CD4-positive, alpha-beta T cell treated with Interleukin-2 at 100 ng/mL for 4 hours (primary cell): ENCODE measurements around the gene RYR2.

Experiments used
- DNase-seq: peaks from one replicate; pipeline ENCODE4 v3.0.0-alpha.2; 2020; ENCODE audit warnings: low spot score

Gene RYR2

DNA sequence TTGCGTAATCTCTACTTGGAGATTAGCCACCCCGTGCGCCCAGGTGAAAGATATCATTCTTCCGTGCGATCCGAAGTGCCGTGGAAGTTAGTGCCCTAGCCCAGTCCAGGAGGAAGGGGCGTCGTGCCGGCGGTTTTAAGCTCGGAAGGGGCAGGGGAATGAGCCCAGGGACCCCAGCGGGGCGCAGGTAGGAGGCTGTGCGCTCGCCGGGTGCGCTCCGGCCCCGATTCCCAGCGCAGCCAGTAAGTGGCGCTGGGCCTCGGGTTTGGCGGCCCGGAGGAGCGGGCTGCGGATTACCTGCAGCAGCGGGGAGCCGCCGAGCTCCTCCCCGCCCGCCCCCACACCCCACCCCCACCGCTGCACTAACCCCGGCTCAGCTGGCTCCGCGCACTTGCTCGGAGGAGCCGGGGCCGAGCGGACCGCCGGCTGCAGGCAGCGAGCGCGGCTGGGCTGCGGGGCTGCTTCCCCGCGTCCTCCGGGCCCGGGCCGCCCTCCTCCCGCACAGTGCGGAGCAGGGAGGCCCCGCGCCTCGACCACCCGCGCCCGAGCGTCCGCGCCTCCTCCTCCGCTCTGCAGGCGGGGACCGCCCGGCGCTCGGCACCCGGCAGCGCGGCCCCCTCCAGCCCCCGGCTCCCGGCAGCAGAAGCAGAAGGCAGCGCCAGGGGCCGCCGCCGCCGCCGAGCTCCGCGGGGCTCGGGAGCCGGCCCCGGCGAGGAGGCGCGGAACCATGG lies at the start of gene RYR2:
Gene RYR2 (plus strand): TSS at position 390 of the 731 bp plus-strand sequence. CDS start 338 bp downstream, at position 728.
- DNase-seq: no peak

DNA sequence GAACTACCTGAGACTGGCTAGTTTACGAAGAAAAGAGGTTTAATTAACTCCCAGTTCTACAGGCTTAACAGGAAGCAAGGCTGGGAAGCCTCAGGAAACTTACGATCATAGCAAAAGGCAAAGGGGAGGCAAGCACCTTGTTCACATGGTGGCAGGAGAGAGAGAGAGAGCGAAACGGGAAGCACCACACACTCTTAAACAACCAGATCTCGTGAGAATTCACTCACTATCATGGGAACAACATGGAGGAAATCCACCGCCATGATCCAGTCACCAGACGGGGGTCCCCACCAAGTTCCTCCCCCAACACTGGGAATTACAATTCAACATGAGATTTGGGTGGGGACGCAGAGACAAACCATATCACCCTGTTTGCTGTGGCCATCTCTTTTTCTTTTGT lies 49.5 kb upstream of the RYR2 start:
- DNase-seq: no peak

DNA sequence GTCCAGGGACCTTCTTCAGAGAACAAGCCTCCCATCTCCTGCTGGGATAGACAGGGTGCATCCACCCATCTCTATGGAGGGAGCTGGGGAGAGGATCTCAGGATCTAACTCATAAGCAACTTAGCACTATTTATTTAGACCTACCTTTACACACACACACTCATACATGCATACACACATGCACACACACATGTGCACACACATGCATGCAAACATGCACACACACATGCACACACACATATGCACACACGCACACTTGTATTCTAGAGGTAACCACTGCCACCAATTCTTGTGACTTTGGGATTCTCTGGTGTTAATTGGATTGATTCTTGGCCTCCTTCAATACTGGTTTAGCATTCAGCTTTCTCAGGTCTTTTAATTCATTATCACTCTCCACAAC lies 47.5 kb upstream of the RYR2 start:
- no peak for DNase-seq

DNA sequence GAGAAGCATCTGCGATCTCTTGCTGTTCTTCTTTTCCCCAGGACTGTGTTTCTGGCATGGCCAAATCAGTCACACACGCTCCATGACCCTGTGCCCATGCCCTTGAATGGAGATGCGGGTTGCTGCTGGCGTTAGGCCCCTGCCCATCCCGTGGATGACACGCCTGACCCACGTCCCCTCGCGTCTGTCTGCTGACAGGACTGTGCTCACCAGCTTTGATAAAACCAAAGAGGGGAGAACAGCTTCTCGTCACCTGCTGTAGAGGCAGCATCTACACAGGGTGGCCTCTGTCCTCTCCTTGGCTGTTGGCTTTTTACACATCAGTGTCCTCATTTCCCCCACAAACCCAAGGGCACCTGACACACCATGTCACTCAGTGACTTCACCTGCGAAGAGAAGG lies 44.6 kb upstream of the RYR2 start:
- DNase-seq: no peak

DNA sequence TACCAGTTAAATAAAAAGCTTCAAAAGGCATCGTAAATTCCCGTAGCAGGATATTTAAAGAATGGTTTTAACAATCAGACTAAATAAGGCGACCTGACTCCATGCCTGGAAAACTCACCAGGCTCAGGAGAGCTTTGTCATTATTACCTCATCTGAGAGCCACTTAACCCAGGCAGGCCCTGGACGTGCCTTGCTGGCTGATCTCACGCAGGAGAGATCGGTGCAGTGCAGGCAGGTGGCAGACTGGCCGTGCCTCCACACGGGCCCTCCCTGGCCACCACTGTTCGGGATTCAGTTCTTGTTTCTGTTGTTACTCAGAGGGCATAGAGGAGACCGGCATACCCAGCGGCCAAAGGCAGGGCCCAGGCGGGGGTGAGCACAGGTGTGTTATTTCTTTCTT lies 44.1 kb upstream of the RYR2 start:
- DNase-seq: no peak

DNA sequence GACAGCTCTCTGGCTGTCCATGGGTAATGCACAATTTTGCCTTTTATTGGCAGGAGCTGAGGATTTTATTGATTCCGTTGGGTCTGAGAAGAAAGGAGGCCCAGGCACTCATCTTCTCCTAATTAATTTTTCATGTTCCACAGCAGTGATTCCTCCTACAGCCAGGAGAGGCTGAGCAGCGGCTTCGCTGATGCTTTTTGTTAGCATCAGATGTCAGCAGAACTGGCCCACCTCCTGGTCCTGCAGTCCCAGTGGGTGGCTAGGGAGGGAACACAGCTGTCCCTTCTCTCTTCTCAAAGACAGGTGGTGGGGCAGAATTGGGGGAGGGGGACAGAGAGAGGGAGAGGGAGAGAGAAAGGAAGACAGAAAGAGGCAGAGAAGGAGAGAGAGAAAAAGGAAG lies 43.4 kb upstream of the RYR2 start:
- DNase-seq: no peak

DNA sequence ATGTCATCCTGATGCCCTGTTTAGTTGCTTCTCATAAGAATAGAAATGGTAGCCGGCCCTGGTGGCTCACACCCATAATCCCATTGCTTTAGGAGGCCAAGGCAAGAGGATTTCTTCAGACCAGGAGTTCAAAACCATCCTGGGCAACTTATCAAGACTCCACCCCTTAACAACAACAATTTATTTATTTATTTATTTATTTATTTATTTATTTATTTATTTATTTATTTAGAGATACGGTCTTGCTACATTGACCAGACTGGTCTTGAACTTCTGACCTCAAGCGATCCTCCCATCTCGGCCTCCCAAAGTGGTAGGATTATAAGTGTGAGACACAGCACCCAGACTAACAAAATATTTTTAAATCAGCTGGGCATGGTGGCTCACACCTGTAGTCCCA lies 41.8 kb upstream of the RYR2 start:
- no peak for DNase-seq

DNA sequence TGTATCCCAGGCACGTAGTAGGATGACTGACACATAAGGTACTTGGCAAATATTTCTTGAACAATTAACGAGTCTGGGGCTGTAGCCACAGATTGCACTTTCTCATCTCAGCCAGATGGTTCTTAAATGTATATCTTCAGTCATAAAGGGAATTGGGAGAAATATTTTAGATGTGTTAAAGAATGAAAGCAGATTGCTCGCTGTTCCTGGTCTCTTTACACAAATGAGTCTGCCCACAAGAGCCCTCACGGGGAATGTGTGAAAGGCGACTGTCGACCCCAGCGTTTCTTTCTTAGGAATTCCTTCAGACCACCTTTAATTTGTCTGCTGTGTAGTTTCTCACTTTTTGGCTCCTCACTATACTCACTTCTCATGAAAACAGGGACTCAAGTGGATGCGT lies 38.5 kb upstream of the RYR2 start:
- DNase-seq: no peak

DNA sequence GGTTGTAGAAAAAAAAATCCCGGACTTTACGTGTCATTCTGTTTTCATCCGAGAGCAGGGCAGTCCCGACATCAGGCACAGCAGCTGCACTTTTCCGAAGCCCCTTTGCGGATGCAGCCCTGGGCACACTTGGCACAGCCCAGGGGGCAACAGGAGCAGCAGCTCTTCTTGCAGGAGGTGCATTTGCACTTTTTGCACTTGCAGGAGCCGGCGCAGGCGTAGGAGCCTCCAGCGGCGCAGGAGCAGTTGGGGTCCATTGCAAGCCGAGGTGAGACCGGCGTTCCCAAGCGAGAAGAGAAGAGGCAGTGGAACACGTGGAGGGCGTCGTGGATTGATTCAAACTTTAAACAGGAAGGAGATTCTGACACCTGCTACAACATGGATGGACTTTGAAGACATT lies 37.9 kb upstream of the RYR2 start, which contains the start of gene MT1HL1:
Gene MT1HL1 (minus strand): TSS at position 326 of the 400 bp plus-strand sequence. CDS start 69 bp downstream, at position 257.
- DNase-seq: no peak

DNA sequence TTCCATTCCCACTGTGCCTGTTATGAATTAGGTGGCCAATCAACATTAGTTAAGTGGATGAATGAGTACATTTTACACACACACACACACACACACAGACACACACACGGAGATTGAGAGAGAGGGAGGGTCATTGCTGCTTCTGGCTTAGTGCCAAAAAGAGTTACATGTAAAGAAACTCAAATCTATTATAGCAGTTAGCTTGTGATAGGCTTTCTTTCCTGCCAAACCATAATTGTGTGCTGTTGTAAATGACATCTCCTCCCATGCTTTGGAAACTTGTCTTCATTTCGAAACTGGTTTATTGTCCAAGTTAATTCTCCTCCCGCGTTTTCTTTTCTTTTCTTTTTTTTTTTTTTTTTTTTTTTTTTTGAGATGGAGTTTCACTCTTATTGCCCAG lies 36.3 kb upstream of the RYR2 start:
- no peak for DNase-seq

DNA sequence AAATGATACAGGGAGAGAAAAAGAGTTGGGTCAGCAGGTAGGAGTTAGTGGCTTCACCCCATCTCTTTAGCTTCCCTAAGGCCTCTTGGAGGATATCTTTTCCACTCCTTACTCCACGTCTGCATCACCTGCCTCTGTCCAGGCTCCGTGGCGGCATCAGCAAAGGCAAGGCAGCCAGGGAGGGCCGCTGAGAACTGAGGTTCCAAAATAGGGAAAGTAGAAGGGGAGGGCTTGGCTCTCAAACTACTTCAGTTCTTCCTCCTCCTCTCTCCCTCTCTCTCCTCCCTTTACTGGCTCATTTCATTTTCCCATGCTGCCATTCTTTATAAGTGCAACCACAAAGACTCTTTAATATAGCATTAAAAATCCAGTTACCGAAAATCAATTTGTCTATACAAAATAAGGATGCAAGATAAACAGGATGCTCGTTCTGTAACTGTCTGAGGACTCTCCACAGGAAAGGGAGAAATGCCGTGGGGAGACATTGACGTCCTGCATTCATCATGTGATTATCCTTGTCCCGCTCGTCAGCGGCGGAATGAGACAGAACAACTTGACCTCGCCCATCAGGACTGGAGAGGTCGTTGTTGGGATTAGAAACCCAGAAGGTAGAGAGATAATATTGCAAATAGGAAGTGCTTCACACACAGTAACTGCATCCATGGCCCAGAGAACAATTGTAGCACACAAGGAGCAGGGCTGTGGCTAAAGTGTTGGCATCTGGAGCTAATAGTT lies 34.7 kb upstream of the RYR2 start:
- DNase-seq: no peak

DNA sequence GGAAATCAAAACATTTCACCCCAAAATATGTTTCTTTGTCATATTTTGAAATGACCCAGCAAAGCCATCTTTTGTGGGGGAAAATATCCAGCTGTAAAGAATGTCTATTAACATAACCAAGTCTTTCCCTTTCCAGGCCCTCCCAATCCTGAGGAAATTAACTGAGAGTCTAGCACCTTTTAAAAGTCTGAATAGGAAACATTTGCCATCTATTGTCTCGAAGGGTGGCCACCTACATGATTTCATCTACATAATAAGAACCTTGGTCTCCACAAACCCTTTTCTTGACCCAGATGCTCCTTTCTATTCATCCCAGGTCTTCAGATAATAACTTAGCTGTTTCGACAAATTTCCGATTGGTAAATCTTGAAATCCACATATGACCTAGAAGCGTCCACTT lies 32.4 kb upstream of the RYR2 start:
- DNase-seq: no peak

DNA sequence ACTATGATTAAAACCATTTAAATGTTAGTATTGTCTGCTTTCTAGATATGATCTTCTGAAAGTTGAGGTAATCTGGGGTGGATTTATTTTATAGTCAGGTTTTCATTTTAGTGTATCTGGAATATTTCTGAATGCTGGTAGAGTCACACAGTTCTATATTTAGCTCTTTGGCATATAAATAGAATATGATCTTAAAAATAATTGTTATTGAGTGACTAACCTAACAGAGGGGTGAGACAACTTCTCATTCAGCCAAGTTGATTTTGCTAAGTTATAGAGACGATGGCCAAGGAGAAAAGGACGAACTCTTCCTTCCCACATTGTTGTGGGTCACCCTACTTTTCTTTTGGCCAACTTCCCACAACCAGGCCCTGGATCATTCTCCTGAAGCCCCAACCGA lies 30.6 kb upstream of the RYR2 start:
- no peak for DNase-seq

DNA sequence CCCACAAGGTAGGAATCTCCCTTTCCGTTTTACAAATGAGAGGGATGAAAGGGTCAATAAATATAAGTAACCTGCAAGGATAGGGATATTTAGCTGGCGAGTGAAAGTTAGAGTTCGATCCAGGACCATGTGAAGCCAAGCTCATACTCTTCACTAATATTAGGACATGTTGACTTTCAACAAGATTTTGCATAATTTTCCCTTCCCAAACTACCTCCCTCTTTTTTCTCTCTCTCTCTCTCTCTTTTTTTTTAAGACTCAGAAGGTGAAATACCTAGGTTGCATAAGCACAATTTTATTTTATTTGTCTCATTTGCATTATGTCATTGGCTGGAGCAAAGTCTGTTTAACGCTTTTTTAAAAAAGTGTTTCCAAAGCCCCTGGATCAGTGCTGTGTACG lies 29.6 kb upstream of the RYR2 start:
- no peak for DNase-seq

DNA sequence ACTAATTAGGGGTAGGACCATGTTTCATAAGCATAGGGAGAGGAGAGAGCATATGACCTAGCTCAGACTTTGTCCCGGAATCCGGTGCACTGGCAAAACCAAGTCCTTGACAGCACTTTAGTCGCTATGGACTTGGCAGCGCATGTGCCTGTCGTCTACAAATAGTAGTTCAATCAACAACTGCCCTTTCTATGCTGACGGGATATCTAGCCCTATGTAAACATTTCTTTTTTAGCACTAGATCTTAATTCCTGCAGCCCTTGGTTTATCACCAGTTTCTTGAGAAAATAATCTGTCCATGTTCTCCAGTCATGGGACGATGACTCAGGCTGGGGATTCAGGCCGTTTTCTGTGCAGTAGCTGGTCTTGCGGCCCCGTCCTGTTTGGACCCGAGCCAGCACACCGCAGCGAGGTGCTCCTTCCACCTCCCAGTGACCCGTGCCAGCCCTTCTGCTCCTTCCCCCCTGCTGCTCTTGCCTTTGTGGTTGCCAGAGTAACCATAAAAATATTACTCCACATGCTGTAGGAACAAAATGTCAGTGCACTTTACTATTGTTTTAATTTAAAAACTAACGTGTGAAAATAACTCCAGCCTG lies 29.1 kb upstream of the RYR2 start:
- no peak for DNase-seq

DNA sequence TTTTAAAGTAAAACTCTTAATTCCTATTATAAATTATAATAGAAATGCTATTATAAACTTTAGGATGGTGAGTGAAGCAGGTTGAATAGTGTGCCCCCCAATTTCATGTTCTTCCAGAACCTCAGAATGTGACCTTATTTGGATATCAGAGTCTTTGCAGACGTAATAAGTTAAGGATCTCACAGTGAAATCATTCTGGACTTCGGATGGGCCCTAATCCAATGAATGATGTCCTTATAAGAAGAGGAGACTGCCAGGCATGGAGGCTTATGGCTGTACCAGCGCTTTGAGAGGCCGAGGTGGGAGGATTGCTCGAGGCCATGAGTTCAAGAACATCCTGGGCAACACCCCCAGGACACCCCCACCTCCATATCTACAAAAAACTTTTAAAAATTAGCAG lies 28.4 kb upstream of the RYR2 start:
- no peak for DNase-seq

DNA sequence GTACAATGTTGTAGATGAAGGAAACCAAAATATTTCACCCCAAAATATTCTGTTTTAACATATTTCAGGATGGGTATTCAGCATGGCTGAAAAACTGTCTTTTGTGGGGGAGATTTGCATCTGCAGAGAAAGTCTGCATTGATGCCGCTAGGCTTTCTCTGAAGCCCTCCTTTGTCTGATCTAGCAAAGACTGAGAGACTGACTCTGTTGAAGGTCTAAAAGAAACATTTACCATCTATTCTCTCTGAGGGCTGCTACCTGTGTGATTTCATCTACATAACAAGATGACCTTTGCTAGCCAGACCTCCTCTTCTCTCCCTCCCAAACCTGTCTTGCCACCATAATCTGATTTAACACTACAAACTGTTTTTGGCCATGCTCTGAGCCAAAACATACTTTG lies 25.4 kb upstream of the RYR2 start:
- DNase-seq: no peak

DNA sequence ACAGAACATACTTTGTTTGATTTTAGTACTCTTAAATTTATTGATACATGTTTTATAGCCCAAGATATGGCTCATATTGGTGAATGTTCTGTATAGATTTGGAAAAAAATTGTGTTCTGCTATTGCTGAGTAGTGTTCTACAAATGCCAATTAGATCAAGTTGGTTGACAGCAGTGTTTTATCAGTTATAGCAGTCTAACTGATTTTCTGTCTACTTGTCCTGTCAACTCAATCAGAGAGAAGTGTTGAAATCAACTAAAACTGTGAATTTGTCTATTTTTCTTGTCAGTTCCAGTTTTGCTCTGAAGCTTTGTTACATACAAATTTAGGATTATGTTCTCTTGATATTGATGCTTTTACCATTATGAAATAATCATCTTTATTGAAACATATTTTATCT lies 23.1 kb upstream of the RYR2 start:
- no peak for DNase-seq

DNA sequence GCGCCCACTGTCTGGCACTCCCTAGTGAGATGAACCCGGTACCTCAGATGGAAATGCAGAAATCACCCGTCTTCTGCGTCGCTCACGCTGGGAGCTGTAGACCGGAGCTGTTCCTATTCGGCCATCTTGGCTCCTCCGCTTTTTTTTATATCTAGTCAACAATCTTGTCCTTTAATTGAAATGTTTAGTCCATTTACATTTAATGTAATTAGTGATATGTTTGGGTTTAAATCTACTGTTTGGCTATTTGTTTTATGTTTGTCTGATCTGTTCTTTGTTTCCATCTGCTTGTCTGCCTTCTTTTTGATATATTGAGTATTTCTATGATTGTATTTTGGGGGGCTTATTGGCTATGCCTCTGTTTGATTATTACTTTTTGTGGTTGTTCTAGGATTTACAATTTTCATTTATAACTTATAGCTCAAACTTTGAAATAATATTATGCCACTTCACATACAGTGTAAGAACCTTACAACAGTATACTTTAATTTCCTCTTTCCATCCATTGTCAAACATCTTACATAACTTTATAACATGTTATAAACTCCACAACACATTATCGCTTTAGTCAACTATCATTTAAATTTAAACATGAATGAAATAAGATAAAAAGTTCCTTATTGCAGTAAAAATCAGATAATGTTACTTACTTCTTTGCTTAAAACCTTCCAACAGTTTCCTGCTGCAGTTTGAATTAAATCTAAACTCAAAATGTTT lies 16.5 kb upstream of the RYR2 start:
- no peak for DNase-seq

DNA sequence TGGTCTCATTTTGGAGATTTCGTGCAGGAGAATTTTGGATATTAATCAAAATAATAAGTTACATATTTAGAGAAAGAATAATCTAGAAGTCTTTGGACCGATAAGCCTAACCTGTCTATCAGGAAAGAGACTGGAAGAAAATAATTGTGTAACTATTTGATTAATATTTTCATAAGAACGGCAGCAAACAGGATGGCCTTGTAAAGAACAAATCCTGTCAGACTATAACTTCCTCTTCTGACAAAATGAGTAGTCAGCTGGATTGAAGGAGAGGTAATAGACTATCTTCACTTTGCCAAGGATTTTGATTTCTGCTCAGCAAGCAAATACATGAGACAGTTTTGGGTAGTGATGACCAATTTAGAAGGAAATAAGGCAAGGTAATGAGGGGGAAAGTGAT lies 12.7 kb upstream of the RYR2 start:
- no peak for DNase-seq

DNA sequence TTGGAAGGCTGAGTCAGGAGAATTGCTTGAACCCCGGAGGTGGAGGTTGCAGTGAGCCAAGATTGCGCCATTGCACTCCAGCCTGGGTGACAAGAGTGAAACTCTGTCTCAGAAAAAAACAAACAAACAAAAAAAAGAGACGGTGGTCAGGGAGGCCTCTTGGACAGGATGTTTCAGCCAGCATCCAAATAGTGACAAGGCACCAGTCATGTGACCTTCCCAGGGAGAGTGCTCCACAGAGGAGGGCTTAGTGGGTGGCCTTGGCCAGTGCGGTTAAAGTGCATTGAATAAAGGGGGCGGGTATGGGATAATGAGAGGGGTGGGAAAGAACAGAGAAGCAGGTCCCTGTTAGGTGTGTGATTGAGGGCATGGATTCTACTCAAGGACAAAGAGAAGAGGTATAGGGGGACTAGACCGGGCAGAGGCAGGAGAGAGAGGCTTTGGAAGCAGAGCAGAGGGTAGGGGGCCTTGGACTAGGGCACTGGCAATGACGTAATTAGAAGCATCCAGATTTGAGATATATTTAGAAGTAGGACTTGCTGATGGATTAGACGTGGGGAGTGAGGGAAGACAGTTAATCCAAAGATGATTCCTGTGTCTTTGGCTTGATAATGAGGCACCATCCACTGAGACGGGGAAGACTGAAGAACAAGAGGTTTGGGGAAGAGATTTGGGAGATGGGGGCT lies 12.0 kb upstream of the RYR2 start:
- DNase-seq: no peak

DNA sequence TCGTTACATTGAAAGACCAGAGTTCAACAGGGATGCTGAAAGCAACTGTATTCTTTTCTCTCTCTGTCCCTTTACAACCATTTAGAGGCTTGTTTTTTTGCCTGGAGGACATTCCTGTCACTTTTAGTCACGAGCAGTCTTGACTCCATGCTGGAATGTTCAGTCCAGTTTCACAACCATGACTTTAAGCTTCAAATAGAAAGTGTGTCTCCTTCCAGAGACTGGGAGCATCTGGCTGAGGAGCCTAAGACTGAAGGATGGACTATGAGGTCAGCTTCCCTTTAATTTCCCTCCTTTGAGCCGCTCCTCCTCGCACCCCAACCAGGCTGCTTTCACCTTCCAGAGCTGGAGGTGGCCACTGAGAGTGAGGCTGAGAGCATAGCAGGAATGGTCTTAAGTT lies 10.5 kb upstream of the RYR2 start:
- DNase-seq: no peak
